CD8-positive, alpha-beta memory T cell (primary cell): ENCODE measurements around the gene ERVFRD-1. TPM values are rescaled to one million over a fixed set of nuclear protein-coding genes. Genes with fewer than 3 reads are reported as not detected.

Experiments
- CTCF ChIA-PET: fragments of 350-600 bp; sonication (Branson Sonifier 250); formaldehyde crosslinking; loops from one replicate; lab custom pipeline; 2021; ENCODE audit warnings: antibody characterized with exemption; lab: Charles Lee
- POLR2A ChIA-PET: fragments of 350-600 bp; sonication (Branson Sonifier 250); formaldehyde crosslinking; loops from one replicate; lab custom pipeline; 2021; ENCODE audit warnings: antibody characterized with exemption; lab: Charles Lee
- DNase-seq, 5 donors: peaks; one replicate each; pipeline versions ENCODE4 v3.0.0 to v3.0.0-alpha.2; 2020 to 2022; ENCODE audit warnings: mixed read lengths in 1 of 5
- H3K27ac ChIP-seq: one replicate; pipeline ENCODE4 v1.7.0; 2013; ENCODE audit warnings: low read depth, mild to moderate bottlenecking, low read length, moderate library complexity
- H3K27me3 ChIP-seq: 2 replicates; pipeline ENCODE4 v1.7.0; 2013; ENCODE audit warnings: low read length, mild to moderate bottlenecking; ENCODE audit not compliant: insufficient read depth, poor library complexity, severe bottlenecking
- H3K36me3 ChIP-seq: 2 replicates; pipeline ENCODE4 v1.7.0; 2013; ENCODE audit warnings: mild to moderate bottlenecking, low read length, moderate library complexity; ENCODE audit not compliant: insufficient read depth
- H3K4me1 ChIP-seq: 2 replicates; pipeline ENCODE4 v1.7.0; 2013; ENCODE audit warnings: mild to moderate bottlenecking, low read length, moderate library complexity; ENCODE audit not compliant: insufficient read depth
- H3K4me3 ChIP-seq: 2 replicates; pipeline ENCODE4 v1.7.0; 2013; ENCODE audit warnings: mild to moderate bottlenecking, low read length
- H3K9me3 ChIP-seq: 2 replicates; pipeline ENCODE4 v1.7.0; 2013; ENCODE audit warnings: mild to moderate bottlenecking, low read length
- H3K27ac Mint-ChIP-seq, 8 donors: one replicate each; pipeline ENCODE4 v1.8.0; 2020 to 2021; ENCODE audit warnings: mixed read lengths in 8 of 8, mild to moderate bottlenecking in 6 of 8, inconsistent platforms in 3 of 8, moderate library complexity in 3 of 8
- H3K27me3 Mint-ChIP-seq, 2 donors: one replicate each; pipeline ENCODE4 v1.8.0; 2020 to 2021; ENCODE audit warnings: mixed read lengths in 2 of 2, mild to moderate bottlenecking in 1 of 2, moderate library complexity in 1 of 2
- H3K36me3 Mint-ChIP-seq, 3 donors: one replicate each; pipeline ENCODE4 v1.8.0; 2020 to 2021; ENCODE audit warnings: mixed read lengths in 3 of 3, inconsistent platforms in 1 of 3, mild to moderate bottlenecking in 1 of 3
- H3K4me1 Mint-ChIP-seq, 3 donors: one replicate each; pipeline ENCODE4 v1.8.0; 2020 to 2021; ENCODE audit warnings: mixed read lengths in 3 of 3, inconsistent platforms in 1 of 3, mild to moderate bottlenecking in 1 of 3
- H3K4me3 Mint-ChIP-seq, 7 donors: one replicate each; pipeline ENCODE4 v1.8.0; 2020 to 2021; ENCODE audit warnings: mixed read lengths in 7 of 7, mild to moderate bottlenecking in 6 of 7, moderate library complexity in 4 of 7, inconsistent platforms in 2 of 7
- H3K9me3 Mint-ChIP-seq, 5 donors: one replicate each; pipeline ENCODE4 v1.8.0; 2020 to 2022; ENCODE audit warnings: mixed read lengths in 5 of 5, mild to moderate bottlenecking in 3 of 5, moderate library complexity in 2 of 5, inconsistent platforms in 1 of 5
- polyA plus RNA-seq: library from polyadenylated mRNA; unstranded; fragments of 300-500 nt; fragmentation: Illumina TruSeq; gene quantifications from one replicate; pipeline ENCODE4 v1.2.3, GENCODE V29; 2021
- total RNA-seq, 2 experiments: library from RNA; stranded (reverse); gene quantifications; one replicate each; pipeline ENCODE4 v1.2.3, GENCODE V29; 2021

The ERVFRD-1 gene
- total RNA-seq (not detected), polyA plus RNA-seq (0.12 TPM)

GRCh38 chr6:11110921-11111768 lies at the start of gene ERVFRD-1:
Gene ERVFRD-1, minus strand, starts transcription at chr6:11111725. Its CDS starts 6,415 bp downstream, at chr6:11105310.
- DNase-seq = no peak
- H3K27ac ChIP-seq = no peak within 1 kb of the TSS
- H3K27me3 ChIP-seq = no peaks in the 10 kb centered on the region
- no peaks in the 10 kb centered on the region for H3K36me3 ChIP-seq
- POLR2A ChIA-PET = interaction anchor here (0.6 kb wide), 1 partner anchor 26 kb away, joined by 3 read pairs; no protein-coding TSS in a partner anchor
- peaks cover 25 to 57% (median 50%) of the 10 kb centered on the region in 3 donors for H3K4me1 Mint-ChIP-seq
- peak within 1 kb of the TSS; percentile 27 to 83 (median 62) for H3K27ac Mint-ChIP-seq
- H3K9me3 Mint-ChIP-seq = no peaks in the 10 kb centered on the region
- H3K4me3 ChIP-seq = peak within 1 kb of the TSS; percentile 13
- H3K9me3 ChIP-seq = no peaks in the 10 kb centered on the region
- CTCF ChIA-PET = interaction anchor here (0.7 to 1.2 kb wide), 2 partner anchors 32 to 198 kb away, joined by 3 read pairs; no protein-coding TSS in a partner anchor
- no peaks in the 10 kb centered on the region for H3K27me3 Mint-ChIP-seq
- no peaks in the 10 kb centered on the region for H3K36me3 Mint-ChIP-seq
- H3K4me1 ChIP-seq = peaks cover 7% of the 10 kb centered on the region
- H3K4me3 Mint-ChIP-seq = peak within 1 kb of the TSS; percentile 54 to 77 (median 66)

- Histone ChIP-seq H3K27ac (no peak overlapping the region), H3K4me1 (no peaks in the 10 kb centered on the region), H3K36me3 (no peaks in the 10 kb centered on the region), H3K4me3 (no peak overlapping the region), H3K27me3 (no peaks in the 10 kb centered on the region), H3K9me3 (no peaks in the 10 kb centered on the region)
- ChIA-PET CTCF (no interaction called here), POLR2A (no interaction called here)
- DNase-seq = no peak
- H3K27ac Mint-ChIP-seq = no peak overlapping the region
- H3K9me3 Mint-ChIP-seq = peaks cover 0 to 5% (median 0%) of the 10 kb centered on the region in 5 donors
- no peaks in the 10 kb centered on the region for H3K27me3 Mint-ChIP-seq
- H3K36me3 Mint-ChIP-seq = peaks cover 0 to 5% (median 0%) of the 10 kb centered on the region in 3 donors
- H3K4me3 Mint-ChIP-seq = no peak overlapping the region
- peaks cover 9 to 15% (median 14%) of the 10 kb centered on the region in 3 donors for H3K4me1 Mint-ChIP-seq
Observed at GRCh38 chr6:11160199-11160598, 48.7 kb upstream of the ERVFRD-1 start.

- ChIA-PET POLR2A (no interaction called here), CTCF (interaction anchor here (1.4 to 2.0 kb wide), 2 partner anchors 11 to 340 kb away, joined by 3 to 9 read pairs; no protein-coding TSS in a partner anchor)
- H3K9me3 Mint-ChIP-seq = peaks cover 0 to 5% (median 0%) of the 10 kb centered on the region in 5 donors
- H3K27ac Mint-ChIP-seq = no peak overlapping the region
- no peak for DNase-seq
- no peaks in the 10 kb centered on the region for H3K9me3 ChIP-seq
- H3K36me3 ChIP-seq = no peaks in the 10 kb centered on the region
- peaks cover 5 to 14% of the 10 kb centered on the region in 2 donors for H3K27me3 Mint-ChIP-seq
- no peak overlapping the region for H3K4me3 Mint-ChIP-seq
- H3K27me3 ChIP-seq = no peaks in the 10 kb centered on the region
- H3K4me1 ChIP-seq = no peaks in the 10 kb centered on the region
- no peak overlapping the region for H3K4me3 ChIP-seq
- peaks cover 3 to 7% (median 5%) of the 10 kb centered on the region in 3 donors for H3K4me1 Mint-ChIP-seq
- H3K27ac ChIP-seq = no peak overlapping the region
- H3K36me3 Mint-ChIP-seq = peaks cover 0 to 8% (median 5%) of the 10 kb centered on the region in 3 donors
Observed at GRCh38 chr6:11155589-11155988, 44.1 kb upstream of the ERVFRD-1 start.

- Histone ChIP-seq H3K4me3 (no peak overlapping the region), H3K27me3 (no peaks in the 10 kb centered on the region)
- peak overlapping the region in 1 of 8 donors; percentile 80 for H3K27ac Mint-ChIP-seq
Observed at GRCh38 chr6:11153447-11153846, 41.9 kb upstream of the ERVFRD-1 start.

GRCh38 chr6:11152581-11152980 lies 41.1 kb upstream of the ERVFRD-1 start:
- Mint-ChIP-seq H3K4me3 (no peak overlapping the region), H3K36me3 (peaks cover 0 to 8% (median 5%) of the 10 kb centered on the region in 3 donors), H3K9me3 (peaks cover 0 to 5% (median 0%) of the 10 kb centered on the region in 5 donors), H3K27ac (no peak overlapping the region), H3K4me1 (peaks cover 3 to 7% (median 5%) of the 10 kb centered on the region in 3 donors), H3K27me3 (peaks cover 6 to 14% of the 10 kb centered on the region in 2 donors)
- no peaks in the 10 kb centered on the region for H3K36me3 ChIP-seq
- H3K27ac ChIP-seq = no peak overlapping the region
- H3K27me3 ChIP-seq = no peaks in the 10 kb centered on the region
- no peak overlapping the region for H3K4me3 ChIP-seq
- ChIA-PET CTCF (interaction anchor here (2.1 kb wide), 1 partner anchor 344 kb away, joined by 8 read pairs; no protein-coding TSS in a partner anchor), POLR2A (no interaction called here)
- no peak for DNase-seq
- H3K9me3 ChIP-seq = no peaks in the 10 kb centered on the region
- no peaks in the 10 kb centered on the region for H3K4me1 ChIP-seq

More at GRCh38 chr6:11153447-11153846, 41.9 kb upstream of the ERVFRD-1 start:
- no peaks in the 10 kb centered on the region for H3K36me3 ChIP-seq
- peaks cover 0 to 5% (median 0%) of the 10 kb centered on the region in 5 donors for H3K9me3 Mint-ChIP-seq
- H3K27me3 Mint-ChIP-seq = peaks cover 6 to 14% of the 10 kb centered on the region in 2 donors
- H3K36me3 Mint-ChIP-seq = peaks cover 0 to 8% (median 5%) of the 10 kb centered on the region in 3 donors
- ChIA-PET CTCF (no interaction called here), POLR2A (no interaction called here)
- H3K4me1 Mint-ChIP-seq = peaks cover 3 to 7% (median 5%) of the 10 kb centered on the region in 3 donors
- no peaks in the 10 kb centered on the region for H3K4me1 ChIP-seq
- DNase-seq = no peak
- H3K9me3 ChIP-seq = no peaks in the 10 kb centered on the region
- H3K4me3 Mint-ChIP-seq = peak overlapping the region in 6 of 7 donors; percentile 6 to 76 (median 66)
- H3K27ac ChIP-seq = no peak overlapping the region

GRCh38 chr6:11151488-11151887 lies 40.0 kb upstream of the ERVFRD-1 start:
- peak overlapping the region in 1 of 8 donors; percentile 3 for H3K27ac Mint-ChIP-seq
- H3K4me3 Mint-ChIP-seq = no peak overlapping the region
- Histone ChIP-seq H3K4me3 (no peak overlapping the region), H3K9me3 (no peaks in the 10 kb centered on the region), H3K36me3 (no peaks in the 10 kb centered on the region), H3K27ac (no peak overlapping the region), H3K27me3 (no peaks in the 10 kb centered on the region), H3K4me1 (no peaks in the 10 kb centered on the region)
- H3K27me3 Mint-ChIP-seq = peaks cover 6 to 14% of the 10 kb centered on the region in 2 donors
- CTCF ChIA-PET = interaction anchor here (2.1 kb wide), 1 partner anchor 345 kb away, joined by 8 read pairs; no protein-coding TSS in a partner anchor
- H3K36me3 Mint-ChIP-seq = peaks cover 0 to 8% (median 5%) of the 10 kb centered on the region in 3 donors
- POLR2A ChIA-PET = no interaction called here
- H3K9me3 Mint-ChIP-seq = peaks cover 0 to 3% (median 0%) of the 10 kb centered on the region in 5 donors
- DNase-seq = no peak
- H3K4me1 Mint-ChIP-seq = peaks cover 3 to 7% (median 5%) of the 10 kb centered on the region in 3 donors

- POLR2A ChIA-PET = no interaction called here
- H3K4me3 Mint-ChIP-seq = peak overlapping the region in 1 of 7 donors; percentile 0
Observed at GRCh38 chr6:11149551-11149950, 38.0 kb upstream of the ERVFRD-1 start.

More at GRCh38 chr6:11149551-11149950, 38.0 kb upstream of the ERVFRD-1 start:
- no peaks in the 10 kb centered on the region for H3K27me3 ChIP-seq
- Mint-ChIP-seq H3K27me3 (peaks cover 3 to 14% of the 10 kb centered on the region in 2 donors), H3K4me1 (peaks cover 3 to 7% (median 5%) of the 10 kb centered on the region in 3 donors), H3K27ac (no peak overlapping the region), H3K36me3 (peaks cover 0 to 5% (median 0%) of the 10 kb centered on the region in 3 donors), H3K9me3 (no peaks in the 10 kb centered on the region)
- CTCF ChIA-PET = interaction anchor here (1.0 to 4.2 kb wide), 2 partner anchors 22 to 346 kb away, joined by 3 to 19 read pairs; no protein-coding TSS in a partner anchor
- no peaks in the 10 kb centered on the region for H3K4me1 ChIP-seq
- no peaks in the 10 kb centered on the region for H3K36me3 ChIP-seq
- H3K4me3 ChIP-seq = no peak overlapping the region
- H3K27ac ChIP-seq = no peak overlapping the region
- no peaks in the 10 kb centered on the region for H3K9me3 ChIP-seq
- no peak for DNase-seq
